Lung microvascular endothelial cell (primary cell): Measurements from ENCODE around the gene CA10. TPM values are rescaled to one million over a fixed set of nuclear protein-coding genes. Genes with fewer than 3 reads are reported as not detected.

Experiments
- DNase-seq, 2 donors: peaks; one replicate each; pipeline versions ENCODE4 v3.0.0 to v3.0.0-alpha.2; 2010; ENCODE audit warnings: low read depth in 2 of 2
- total RNA-seq: library from RNA; depleted of rRNA; stranded (reverse); fragments of >200 nt; gene quantifications from 2 replicates; pipeline ENCODE4 v1.2.1, GENCODE V29; 2014

The CA10 gene
- total RNA-seq, 1 donor from 2014 or later, result not detected

DNA sequence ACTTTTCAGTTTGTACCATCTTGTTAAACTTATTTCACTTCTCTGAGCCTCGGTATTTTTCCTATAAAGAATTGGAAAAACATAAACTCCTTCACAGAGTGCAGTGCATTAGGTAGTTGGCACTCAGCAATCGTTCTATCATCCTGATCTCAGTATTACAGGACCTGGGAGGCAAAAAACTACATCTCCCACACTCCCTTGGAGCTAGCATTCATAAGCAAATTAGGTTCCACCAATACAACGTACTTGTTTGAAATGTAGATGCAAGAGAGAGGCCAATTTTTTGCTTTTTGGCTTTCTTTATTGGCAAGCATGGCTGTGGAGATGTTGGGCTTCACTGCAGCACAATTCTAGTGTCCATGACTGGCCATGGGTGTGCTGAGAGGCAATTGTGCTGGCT, 285.2 kb downstream of the CA10 start:
- DNase-seq, result no peak

DNA sequence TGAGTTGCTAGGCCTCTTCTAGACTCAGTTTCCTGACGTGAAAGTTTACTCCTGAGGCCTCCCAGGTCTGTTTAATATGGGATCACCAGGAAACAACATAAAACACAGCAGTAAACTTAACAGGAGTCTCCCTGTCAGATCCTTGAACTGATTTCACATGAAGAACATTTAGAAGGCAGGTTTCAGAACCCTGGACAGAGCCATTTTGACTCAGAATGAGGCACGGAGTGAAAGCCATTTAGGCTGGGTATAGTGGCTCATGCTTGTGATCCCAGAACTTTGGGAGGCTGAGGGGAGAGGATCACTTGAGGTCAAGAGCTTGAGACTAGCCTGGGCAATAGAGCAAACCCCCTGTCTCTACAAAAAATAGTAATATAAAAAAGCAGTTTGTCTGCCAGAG, 289.1 kb downstream of the CA10 start:
- peak; percentile 7 to 15 for DNase-seq

DNA sequence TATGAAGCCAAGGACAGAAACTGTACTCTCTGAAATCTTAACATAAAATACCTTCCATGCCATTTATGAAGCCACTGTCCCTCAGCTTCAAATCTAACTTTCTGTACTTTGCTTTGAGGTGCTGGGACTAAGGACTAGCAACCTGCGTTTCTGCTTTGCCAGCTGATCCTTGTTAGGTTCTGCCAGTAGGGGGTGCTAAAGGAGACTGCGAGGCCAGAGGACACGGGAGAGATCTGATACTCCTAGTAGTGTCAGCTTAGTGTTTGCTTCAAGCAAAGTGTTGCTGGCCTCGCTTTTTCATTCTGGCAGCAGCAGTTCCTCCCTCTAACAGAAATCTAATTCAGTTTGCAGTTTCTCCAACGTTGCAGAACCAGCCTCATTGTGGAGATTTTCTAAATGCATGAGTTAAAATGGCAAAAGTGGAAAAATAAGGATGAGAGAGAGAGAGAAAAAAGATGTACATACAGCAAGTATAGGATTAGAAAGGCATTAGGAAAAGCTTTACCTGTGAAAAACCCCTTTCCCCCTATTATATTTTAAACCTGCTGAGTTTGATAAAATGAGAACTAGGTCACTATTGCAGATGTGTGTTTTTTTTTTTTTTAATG, 297.5 kb downstream of the CA10 start:
- peak in 1 of 2 donors; percentile 24 for DNase-seq

DNA sequence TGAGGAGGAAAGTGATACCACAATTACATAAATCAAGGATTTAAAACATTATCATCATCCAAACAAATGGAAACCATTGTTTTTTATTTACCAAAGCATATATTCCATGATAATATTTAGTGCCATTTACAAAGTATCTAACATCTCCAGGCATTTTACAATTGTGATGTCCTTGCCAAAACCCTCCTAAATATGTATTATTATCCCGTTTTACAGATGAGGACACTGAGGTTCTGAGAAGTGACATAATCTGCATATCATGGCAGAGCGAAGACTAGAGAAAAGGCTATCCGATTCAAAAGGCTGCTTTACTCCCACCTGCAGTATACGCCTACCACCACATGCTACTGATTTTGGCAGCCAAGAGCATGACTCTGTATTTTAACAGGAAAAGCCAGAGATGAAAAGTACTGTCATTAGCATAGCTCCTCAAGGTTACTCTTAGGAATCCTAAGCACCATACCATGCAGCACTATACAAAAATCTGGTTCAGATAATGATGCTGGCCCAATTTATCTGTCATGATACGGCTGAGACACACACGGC, 301.4 kb downstream of the CA10 start:
- DNase-seq, result no peak

DNA sequence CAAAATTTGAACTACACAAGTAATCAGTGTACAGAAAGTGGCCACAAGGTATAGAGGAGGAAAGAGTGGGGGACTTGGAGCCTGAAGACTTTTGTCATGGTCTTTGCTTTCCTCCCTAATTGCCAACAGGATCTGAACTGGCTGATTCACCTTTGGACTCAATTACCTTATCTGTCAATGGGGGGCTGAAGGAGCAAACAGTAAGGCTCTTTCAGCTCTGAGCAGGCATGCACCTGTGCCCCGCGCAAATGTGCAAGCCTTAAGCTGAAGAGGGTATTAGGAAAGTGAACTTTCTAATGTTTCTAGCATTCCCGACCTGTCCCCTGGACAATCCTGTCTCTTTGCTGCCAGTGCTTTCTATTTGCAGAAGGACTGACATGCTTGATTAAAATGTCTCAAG, 302.7 kb downstream of the CA10 start:
- DNase-seq, result no peak

DNA sequence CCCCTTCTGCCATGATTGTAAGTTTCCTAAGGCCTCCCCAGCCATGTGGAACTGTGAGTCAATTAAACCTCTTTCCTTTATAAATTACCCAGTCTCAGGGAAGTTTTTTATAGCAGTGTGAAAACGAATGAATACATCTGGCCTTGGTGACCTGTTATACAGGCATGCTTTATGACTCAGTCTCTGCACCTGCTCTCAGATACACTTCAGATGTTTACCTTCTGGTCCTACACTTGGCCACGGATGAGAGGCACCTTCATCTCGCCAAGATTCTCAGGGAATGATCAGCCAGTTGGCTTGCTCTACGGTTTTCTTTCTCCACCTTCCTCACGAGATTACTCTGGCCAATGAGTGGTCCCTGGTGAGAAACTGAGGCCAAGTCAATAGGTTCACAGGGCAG, 304.7 kb downstream of the CA10 start:
- DNase-seq, result no peak

DNA sequence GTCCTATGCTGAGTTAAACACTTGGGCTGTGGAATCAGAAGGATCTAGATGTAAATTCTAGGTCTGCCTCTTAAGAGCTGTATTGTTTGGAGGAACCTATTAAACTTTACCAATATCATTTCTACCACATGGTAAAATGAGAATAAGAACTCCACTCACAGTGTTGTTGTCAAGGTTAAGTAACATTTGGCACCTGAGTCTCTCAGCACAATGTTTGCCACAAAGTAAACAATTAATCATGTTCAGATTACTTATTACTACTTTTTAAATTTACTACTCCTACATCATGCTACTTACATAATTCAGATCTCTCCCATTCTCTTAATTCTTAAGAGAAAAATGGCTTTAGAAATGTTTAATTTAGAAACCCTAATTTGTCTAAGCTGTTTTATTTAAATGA, 305.9 kb downstream of the CA10 start:
- DNase-seq, result no peak

DNA sequence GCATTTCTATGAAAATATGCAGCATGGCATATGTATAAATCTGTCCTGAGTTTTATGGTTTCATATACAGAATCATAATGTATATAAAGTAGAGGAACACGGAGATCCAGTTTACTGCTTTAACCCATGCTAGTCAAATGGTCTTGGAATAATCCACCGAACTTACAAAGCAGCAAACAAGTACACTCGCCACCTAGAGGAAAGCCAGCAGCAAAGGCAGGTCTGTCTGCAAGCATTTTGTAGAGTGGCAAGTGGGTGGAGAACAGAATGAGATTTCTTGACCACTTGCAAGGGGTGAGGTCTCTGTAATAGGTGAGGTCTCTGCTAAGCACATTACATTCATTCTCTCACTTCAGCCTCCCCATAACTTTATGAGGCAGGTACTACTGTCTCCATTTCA, 308.3 kb downstream of the CA10 start:
- DNase-seq, result no peak

DNA sequence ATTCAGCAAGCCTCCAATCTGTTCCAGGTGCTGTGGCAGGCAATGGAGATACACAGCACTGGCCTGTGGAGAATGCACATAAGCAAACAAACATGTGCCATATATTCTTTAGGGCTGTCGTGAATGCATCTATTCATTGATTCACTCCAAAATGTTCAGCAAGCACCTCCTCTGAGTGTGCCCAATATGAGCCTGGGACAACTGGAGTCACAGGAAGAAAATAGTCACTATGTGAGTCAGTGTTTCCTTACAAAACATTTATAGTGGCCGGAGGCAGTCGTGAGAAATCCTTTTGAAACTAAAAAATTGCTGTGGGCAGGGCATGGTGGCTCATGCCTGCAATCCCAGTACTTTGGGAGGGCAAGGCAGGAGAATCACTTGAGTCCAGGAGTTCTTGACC, 310.1 kb downstream of the CA10 start:
- no peak for DNase-seq

DNA sequence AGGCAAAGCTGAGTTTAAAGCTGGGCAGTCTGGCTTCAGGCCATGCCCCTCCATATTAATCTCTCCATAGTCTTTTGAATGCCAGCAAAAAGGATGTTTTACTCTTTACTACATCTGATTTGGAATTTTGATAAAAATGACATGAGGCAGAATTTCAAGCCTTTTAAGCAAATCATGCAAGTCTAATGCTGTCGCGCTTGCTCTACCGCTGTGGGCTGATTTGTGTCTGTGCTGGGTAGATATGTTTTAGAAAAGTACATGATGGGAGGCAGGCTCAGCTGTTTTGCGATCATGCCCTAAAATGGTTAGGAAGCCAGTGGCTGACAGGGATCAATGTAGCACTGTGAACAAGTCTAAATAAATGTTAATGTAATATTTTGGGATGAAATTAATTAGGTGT, 311.9 kb downstream of the CA10 start:
- DNase-seq, result no peak

DNA sequence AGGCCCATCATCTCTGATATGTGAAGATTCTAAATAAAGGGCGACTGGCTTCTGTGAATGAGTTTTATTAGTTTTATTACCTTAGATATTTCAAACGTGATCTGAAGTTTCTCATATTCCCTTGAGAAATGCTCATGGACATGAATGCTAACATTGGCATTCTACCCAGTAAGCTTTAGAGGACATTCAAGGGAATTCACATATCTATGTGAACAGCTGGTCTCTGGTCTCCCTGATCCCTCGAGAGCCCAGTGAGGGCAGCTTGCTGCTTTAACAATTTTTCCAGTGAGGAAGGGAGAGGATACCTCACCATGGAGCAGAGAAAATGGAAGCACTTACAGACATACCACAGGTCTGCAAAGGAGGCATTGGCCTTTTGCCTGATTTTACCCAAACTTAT, 312.7 kb downstream of the CA10 start:
- DNase-seq, result no peak

DNA sequence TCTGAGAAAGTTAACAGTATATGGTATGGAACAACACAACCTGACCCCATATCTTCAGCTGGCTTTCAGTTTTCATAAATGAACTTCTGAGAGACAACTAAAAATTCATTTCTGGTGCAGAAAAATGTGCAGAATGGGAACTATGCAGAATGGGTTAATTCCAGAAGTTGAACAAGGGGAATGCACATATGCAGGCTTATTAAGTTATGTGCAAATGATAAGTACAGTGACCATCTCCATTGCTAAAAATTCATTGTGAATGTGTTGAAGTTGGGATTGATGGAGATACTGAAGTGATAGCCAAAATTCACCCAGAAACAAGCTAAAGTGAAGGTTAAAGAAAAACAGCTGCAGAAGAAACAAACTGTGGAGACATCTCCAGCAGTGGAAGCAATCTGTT, 315.8 kb downstream of the CA10 start:
- no peak for DNase-seq

DNA sequence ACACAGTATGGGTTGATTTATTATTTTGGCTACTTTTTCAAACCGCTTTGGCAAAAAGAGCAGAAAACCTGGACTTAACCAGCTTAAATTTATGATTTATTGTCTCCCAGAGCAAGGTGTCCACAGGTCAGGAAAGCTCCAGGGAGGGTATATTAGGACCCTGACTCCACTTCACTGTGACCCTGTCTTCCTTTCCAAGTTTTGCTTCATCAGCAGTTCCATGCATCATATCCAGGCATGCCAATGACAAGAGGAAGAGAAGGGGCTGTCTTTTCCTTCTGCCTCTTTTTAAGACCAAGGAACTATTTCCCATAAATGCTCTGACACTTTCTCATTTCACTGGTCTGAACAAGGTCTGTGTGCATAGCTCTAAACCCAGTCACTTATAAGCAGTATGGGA, 316.8 kb downstream of the CA10 start:
- no peak for DNase-seq

DNA sequence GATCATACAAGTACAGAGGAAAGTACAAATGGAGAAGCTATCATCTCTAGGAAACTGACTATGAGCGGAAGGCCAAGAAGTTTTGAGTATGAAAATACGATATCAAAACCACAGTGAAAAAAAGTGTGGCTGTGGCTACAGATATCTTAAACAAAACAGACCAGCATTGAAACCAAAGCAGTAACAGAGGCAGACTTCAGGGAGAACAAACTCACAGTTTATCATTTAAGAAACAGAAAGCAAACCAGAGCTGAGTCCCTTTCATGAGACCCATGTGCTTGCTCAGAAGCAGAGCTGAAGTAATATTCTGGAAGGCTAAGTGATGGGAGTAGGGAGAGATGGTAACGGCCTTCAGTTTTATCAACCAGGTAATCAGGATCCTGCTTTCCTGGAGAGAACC, 317.8 kb downstream of the CA10 start:
- no peak for DNase-seq

DNA sequence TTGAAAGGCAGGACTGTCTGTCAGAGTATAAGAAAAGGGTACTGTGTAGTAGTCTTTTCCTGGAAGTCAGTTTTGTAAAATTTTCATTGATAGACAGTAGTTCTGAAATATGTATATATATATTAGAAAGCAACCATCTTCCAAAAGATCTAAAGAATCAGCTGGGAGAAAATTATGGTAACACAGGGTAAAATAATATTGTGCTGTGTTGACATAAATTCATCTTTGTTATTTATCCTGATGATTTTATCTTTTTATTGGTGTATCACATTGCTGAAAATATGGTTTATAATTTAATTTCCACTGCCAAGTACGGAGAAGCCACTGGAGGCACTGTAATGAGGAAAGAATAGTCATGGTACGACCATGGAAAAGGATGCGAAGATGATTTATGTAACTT, 324.9 kb downstream of the CA10 start:
- DNase-seq, result no peak

DNA sequence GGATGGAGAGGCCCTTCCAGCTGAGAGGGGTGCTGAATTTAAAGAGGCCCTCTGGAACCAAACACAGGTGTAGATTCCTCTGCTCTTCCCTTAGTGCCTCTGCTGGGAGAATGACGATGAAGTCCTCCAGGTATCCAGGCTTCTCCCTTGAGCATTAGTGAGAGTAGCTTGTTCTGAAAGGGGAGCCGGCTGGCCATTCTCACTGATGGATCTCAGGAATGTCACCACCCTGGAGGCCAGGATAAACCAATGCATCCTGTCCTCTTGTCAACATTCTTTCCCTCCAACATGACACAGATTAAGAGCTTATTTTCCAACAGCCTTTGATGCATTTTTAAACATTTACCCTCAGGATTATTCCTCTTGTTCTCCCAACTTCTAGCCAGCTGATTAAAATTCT, 325.5 kb downstream of the CA10 start:
- DNase-seq, result no peak

DNA sequence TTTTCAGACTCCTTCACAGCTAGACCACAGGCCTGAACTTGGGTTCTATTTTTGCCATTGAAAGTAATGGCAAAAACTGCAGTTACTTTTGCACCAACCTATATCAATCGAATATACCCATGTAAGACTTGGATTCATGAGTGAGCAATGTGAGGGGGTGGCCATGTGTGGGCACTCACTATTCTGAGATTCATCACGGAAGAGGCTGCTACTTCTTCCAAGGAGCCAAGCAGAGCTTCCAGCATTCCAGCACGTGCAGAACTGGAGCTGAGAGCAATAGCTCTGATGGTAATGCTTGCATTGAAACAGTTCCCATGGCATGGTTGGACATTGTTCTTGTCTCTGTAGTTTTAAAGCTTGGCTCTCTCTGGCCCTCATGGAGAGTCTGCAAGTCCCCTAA, 327.6 kb downstream of the CA10 start:
- no peak for DNase-seq

DNA sequence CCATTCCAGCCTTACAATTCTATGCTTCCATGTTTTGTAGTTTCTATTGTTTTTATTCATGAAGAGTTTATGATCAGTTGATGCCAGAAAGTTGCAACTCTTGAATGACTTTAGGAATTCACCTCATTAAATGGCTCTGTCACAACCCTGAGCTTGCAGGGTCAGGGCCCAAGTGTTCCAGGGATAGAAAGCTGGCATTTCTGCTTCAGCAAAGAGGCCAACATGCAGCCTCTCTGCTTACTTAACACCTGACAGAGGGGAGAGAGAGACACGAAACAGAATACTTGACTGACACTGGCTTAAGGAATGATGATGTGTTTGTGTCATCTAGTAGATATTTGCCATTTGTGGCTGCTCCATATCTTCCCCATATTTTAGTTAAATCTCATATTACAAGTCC, 328.1 kb downstream of the CA10 start:
- no peak for DNase-seq

DNA sequence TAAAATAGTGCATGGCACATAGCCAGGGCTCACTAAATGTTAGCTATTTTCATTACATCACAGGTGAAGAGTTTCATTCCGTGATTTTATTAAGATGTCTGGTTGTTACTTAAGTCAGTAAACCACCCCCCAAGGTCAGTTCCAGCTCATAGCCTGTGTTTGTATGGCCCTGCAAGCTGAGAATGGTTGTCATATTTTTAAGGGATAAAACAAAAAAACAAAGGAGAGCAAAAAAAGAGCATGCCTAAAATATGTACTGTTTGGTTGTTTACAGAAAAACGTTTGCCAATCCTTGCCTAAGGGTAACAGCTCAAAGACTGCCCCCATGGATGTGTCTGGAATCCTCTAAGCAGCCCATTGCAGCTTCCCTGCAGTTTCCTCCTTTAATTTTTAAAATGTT, 329.6 kb downstream of the CA10 start:
- DNase-seq, result no peak

DNA sequence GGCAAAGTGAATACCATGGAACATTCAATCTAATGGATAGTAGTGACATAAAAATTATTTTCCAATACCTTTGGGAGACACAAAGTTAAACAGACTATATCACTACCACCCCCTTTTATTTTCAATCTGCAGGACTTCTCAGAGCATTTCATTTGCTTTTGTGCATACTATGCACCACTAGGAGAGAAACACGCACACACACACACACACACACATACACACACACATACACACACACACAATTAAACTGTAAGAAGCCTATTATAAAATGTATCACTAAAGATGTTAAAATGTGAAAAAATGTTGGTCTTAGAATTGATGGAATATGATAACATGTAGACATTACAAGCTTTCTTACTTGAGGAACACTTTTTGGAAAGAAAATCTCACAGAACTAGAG, 331.4 kb downstream of the CA10 start:
- no peak for DNase-seq

DNA sequence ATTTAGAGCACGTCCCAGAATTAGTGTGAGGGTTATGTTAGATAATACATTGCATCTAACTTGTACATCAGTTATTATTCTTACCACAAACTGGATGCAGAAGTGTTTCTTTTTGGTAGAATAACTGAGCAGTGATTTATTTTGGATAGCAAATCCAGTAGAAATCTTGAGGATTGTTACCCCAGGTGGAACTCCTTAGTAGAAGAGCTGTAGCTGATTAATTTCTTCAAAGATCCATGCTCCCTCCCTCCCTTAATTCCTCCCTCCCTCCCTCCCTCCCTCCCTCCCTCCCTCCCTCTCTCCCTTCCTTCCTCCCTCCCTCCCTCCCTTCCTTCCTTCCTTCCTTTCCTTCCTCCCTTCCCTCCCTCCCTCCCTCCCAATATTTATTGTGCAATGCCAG, 337.7 kb downstream of the CA10 start:
- no peak for DNase-seq

DNA sequence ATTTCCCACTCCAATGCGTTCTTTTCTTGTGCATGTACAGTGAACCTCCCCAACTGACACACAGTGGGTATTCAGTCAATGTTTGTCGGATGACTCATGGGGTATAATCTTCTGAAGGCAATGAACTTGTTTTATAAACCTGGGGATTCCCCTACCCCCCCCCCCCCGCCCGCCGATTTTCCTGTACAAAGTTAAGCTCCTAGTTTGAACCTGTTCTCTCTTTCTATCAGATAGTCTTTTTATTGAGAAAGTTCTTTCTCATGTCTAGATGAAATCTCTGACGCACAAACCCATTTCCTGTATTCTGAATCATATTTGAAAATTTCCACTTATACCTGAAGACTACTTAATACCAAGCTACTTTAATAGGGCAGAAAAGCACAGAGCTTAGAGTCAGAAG, 338.3 kb downstream of the CA10 start:
- no peak for DNase-seq

DNA sequence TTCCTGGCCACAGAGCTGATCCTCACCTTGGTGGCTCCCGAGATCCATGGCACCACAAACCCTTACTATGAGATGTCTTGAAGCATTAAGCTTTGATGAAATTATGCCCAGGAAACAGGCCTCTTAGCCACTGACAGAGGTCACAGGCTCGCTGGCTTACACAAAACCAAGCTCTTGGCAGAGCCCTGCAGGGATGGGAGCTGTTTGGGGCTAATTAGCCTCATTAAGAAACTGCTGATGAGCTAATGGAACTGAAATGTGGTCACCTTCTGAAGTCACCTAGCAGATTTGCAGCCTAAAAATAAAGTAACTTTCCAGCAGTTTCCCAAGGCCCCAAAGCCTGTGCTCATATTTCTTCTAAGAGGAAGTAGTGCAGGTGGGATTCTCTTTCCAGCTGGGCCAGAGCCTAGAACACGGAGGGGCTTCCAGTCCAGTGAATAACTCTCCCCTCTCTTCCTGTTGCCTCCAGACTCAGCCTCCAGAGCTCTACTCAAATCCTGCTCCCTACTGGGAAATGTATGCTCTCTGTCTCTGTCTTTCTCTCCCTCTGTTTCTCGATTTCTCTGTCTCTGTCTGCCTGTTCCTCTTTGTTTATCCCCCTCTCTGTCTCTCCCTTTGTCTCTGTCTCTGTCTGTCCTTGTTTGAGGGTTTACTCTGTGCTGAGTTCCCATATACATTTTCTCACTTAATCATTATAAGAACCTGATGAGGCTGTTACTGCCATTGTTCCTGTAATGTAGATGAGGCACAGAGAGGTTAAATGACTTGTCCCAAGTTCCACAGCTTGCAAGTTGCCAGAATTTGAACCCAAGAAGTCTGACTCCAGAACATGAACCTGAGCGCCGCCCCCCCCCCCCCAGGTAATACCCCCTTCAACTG, 338.9 kb downstream of the CA10 start:
- DNase-seq, result no peak
